Measurements from ENCODE around the gene SMPD4. TPM values are rescaled to one million over a fixed set of nuclear protein-coding genes. Genes with fewer than 3 reads are reported as not detected.
"Not testable (repeated sequence)": the region's sequence is repeated elsewhere in the genome, so short reads cannot be mapped to it uniquely, and the experiment has no call there.

The SMPD4 gene
- total and polyA plus RNA-seq, 4 donors = 27.3 to 46.4 (median 28.6) TPM

GRCh38 chr2:130162968-130163367 lies 18.4 kb downstream of the SMPD4 start:
- Histone ChIP-seq H3K4me1 (ENCODE audit: control insufficient read depth in 5 of 5, insufficient read depth in 5 of 5, low read length in 5 of 5) (no peaks in the 10 kb centered on the region), H3K9ac (ENCODE audit: insufficient read depth in 1 of 2, low read length in 2 of 2) (no peak overlapping the region), H3K27me3 (ENCODE audit: control insufficient read depth in 3 of 3, insufficient read depth in 3 of 3, low read length in 2 of 3) (no peaks in the 10 kb centered on the region), H3K4me3 (no peak overlapping the region), H3K9me3 (ENCODE audit: control insufficient read depth in 4 of 4, insufficient read depth in 3 of 4, low read length in 3 of 4) (no peaks in the 10 kb centered on the region), H3K36me3 (ENCODE audit: control insufficient read depth in 4 of 4, insufficient read depth in 4 of 4, low read length in 4 of 4) (peaks cover 16 to 48% (median 22%) of the 10 kb centered on the region in 4 donors), H3K27ac (ENCODE audit: low read depth in 1 of 2, low read length in 1 of 2) (no peak overlapping the region)
- ATAC-seq (ENCODE audit: insufficient read depth, low FRiP score) = no peak
- TF ChIP-seq, protein P1, sequence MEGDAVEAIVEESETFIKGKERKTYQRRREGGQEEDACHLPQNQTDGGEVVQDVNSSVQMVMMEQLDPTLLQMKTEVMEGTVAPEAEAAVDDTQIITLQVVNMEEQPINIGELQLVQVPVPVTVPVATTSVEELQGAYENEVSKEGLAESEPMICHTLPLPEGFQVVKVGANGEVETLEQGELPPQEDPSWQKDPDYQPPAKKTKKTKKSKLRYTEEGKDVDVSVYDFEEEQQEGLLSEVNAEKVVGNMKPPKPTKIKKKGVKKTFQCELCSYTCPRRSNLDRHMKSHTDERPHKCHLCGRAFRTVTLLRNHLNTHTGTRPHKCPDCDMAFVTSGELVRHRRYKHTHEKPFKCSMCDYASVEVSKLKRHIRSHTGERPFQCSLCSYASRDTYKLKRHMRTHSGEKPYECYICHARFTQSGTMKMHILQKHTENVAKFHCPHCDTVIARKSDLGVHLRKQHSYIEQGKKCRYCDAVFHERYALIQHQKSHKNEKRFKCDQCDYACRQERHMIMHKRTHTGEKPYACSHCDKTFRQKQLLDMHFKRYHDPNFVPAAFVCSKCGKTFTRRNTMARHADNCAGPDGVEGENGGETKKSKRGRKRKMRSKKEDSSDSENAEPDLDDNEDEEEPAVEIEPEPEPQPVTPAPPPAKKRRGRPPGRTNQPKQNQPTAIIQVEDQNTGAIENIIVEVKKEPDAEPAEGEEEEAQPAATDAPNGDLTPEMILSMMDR (IDR thresholded peaks at IDR 0.05; ENCODE audit: control extremely low read depth, extremely low read depth) = no peak
- 95 to 96% methylated on average over 9 of the region's 9 CpGs for WGBS, 2 donors
- DNase-seq = no peak

DNA sequence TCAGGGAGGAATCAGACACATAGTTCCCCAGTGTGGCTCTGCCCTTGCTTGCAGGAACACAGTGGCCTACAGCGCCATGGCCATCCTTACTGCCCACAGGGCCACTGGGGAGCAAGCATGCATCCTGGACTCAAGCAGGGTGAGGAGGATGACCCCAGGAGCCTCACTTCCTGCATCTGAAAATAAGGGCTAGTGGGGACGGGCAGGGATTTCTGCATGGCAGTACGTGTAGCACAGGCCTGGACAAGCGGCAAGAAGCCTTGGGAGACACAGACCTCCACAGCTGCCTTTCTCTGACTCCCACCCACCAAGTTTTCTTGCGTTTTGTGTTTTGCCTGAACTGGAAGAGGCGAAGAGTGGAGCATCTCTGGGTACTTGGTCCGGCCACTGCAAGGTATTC lies 18.9 kb downstream of the SMPD4 start:
- not testable (repeated sequence) for H3K9ac ChIP-seq (ENCODE audit: insufficient read depth in 1 of 2, low read length in 2 of 2); ATAC-seq (ENCODE audit: insufficient read depth, low FRiP score); H3K27ac ChIP-seq (ENCODE audit: low read depth in 1 of 2, low read length in 1 of 2); H3K9me3 ChIP-seq (ENCODE audit: control insufficient read depth in 4 of 4, insufficient read depth in 3 of 4, low read length in 3 of 4); H3K4me3 ChIP-seq; H3K4me1 ChIP-seq (ENCODE audit: control insufficient read depth in 5 of 5, insufficient read depth in 5 of 5, low read length in 5 of 5); DNase-seq; H3K27me3 ChIP-seq (ENCODE audit: control insufficient read depth in 3 of 3, insufficient read depth in 3 of 3, low read length in 2 of 3)
- H3K36me3 ChIP-seq (ENCODE audit: control insufficient read depth in 4 of 4, insufficient read depth in 4 of 4, low read length in 4 of 4) = peaks cover 16 to 44% (median 20%) of the 10 kb centered on the region in 4 donors
- 97% methylated on average over 6 to 7 of the region's 7 CpGs for WGBS, 2 donors

DNA sequence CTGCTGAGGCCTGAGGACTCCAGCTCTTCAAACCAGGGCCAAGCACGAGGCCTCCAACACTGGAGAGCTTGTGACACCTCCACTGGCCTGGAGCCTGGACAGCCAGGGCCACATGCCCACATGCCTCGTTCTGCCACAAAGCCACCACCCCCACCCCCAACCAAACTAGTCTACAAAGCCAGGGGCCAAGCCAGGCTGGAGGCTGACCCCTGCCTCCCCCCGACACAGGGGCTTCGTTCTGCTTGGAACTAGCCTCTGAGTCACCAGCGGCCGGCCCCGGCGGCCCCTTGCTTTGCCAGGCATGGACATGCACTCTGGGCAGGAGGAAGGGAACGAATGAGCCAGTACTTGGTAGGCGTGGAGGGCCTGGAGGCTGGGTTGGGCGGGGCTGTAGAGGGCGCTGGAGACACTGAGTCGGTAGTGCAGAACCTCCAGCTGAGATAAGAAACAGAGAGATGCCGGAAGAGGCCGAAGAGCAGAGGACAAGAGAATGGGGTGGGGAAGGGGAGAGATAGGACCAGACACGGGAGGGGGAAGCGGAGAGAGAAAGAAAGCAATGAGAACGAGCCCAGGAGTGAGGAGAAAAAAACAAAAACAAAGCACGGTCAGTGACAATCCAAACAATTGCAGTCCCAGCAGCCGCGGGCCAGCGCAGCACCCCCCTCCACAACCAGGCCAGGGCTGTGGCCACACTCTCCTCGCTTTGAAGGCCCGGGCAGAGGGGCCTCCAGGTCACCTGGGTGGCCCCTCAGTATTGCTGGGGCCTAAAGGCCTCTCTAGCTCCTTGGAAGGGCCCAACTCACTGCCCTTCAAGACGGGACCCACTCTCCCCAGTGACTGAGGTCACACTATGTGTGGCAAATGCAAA lies 20.3 kb downstream of the SMPD4 start:
- not testable (repeated sequence) for ATAC-seq (ENCODE audit: insufficient read depth, low FRiP score); H3K27me3 ChIP-seq (ENCODE audit: control insufficient read depth in 3 of 3, insufficient read depth in 3 of 3, low read length in 2 of 3); H3K9me3 ChIP-seq (ENCODE audit: control insufficient read depth in 4 of 4, insufficient read depth in 3 of 4, low read length in 3 of 4); H3K4me1 ChIP-seq (ENCODE audit: control insufficient read depth in 5 of 5, insufficient read depth in 5 of 5, low read length in 5 of 5); H3K9ac ChIP-seq (ENCODE audit: insufficient read depth in 1 of 2, low read length in 2 of 2); H3K4me3 ChIP-seq; H3K27ac ChIP-seq (ENCODE audit: low read depth in 1 of 2, low read length in 1 of 2); DNase-seq
- WGBS, 2 donors = 89 to 91% methylated on average over 25 of the region's 25 CpGs
- peaks cover 9 to 41% (median 13%) of the 10 kb centered on the region in 4 donors for H3K36me3 ChIP-seq (ENCODE audit: control insufficient read depth in 4 of 4, insufficient read depth in 4 of 4, low read length in 4 of 4)

- Histone ChIP-seq H3K4me1 (ENCODE audit: control insufficient read depth in 5 of 5, insufficient read depth in 5 of 5, low read length in 5 of 5) (no peaks in the 10 kb centered on the region), H3K27ac (ENCODE audit: low read depth in 1 of 2, low read length in 1 of 2) (no peak overlapping the region), H3K4me3 (no peak overlapping the region), H3K27me3 (ENCODE audit: control insufficient read depth in 3 of 3, insufficient read depth in 3 of 3, low read length in 2 of 3) (no peaks in the 10 kb centered on the region), H3K9ac (ENCODE audit: insufficient read depth in 1 of 2, low read length in 2 of 2) (no peak overlapping the region), H3K36me3 (ENCODE audit: control insufficient read depth in 4 of 4, insufficient read depth in 4 of 4, low read length in 4 of 4) (peaks cover 5 to 40% (median 7%) of the 10 kb centered on the region in 4 donors), H3K9me3 (ENCODE audit: control insufficient read depth in 4 of 4, insufficient read depth in 3 of 4, low read length in 3 of 4) (no peaks in the 10 kb centered on the region)
- 96 to 98% methylated on average over 6 of the region's 6 CpGs for WGBS, 2 donors
- DNase-seq = no peak
- TF ChIP-seq, protein P1 (IDR thresholded peaks at IDR 0.05; ENCODE audit: control extremely low read depth, extremely low read depth) = no peak
- ATAC-seq (ENCODE audit: insufficient read depth, low FRiP score) = no peak
Measured at GRCh38 chr2:130160131-130160530, 21.3 kb downstream of the SMPD4 start.

- not testable (repeated sequence) for DNase-seq; H3K9me3 ChIP-seq (ENCODE audit: control insufficient read depth in 4 of 4, insufficient read depth in 3 of 4, low read length in 3 of 4); H3K4me3 ChIP-seq; H3K27ac ChIP-seq (ENCODE audit: low read depth in 1 of 2, low read length in 1 of 2); H3K4me1 ChIP-seq (ENCODE audit: control insufficient read depth in 5 of 5, insufficient read depth in 5 of 5, low read length in 5 of 5); H3K27me3 ChIP-seq (ENCODE audit: control insufficient read depth in 3 of 3, insufficient read depth in 3 of 3, low read length in 2 of 3); H3K9ac ChIP-seq (ENCODE audit: insufficient read depth in 1 of 2, low read length in 2 of 2); ATAC-seq (ENCODE audit: insufficient read depth, low FRiP score)
- WGBS, 2 donors = 95% methylated on average over 4 of the region's 4 CpGs
- peaks cover 5 to 46% (median 7%) of the 10 kb centered on the region in 4 donors for H3K36me3 ChIP-seq (ENCODE audit: control insufficient read depth in 4 of 4, insufficient read depth in 4 of 4, low read length in 4 of 4)
Measured at GRCh38 chr2:130159376-130159775, 22.0 kb downstream of the SMPD4 start.
